T-helper 22 cell (primary cell): ENCODE data around the gene STON2.

Source experiments
- DNase-seq: peaks from one replicate; pipeline ENCODE4 v3.0.0-alpha.2; 2020; ENCODE audit warnings: low read depth

STON2 gene

GRCh38 chr14:81331229-81332021 lies 68.7 kb downstream of the STON2 start:
- DNase-seq = no peak

GRCh38 chr14:81330619-81331122 lies 69.5 kb downstream of the STON2 start:
- DNase-seq = no peak

GRCh38 chr14:81329640-81330381 lies 70.3 kb downstream of the STON2 start:
- DNase-seq = no peak

- no peak for DNase-seq
These were observed 73.7 kb downstream of the STON2 start for GRCh38 chr14:81326451-81326850.

- no peak for DNase-seq
These were observed 76.1 kb downstream of the STON2 start for GRCh38 chr14:81324011-81324410.

GRCh38 chr14:81323093-81323492 lies 77.0 kb downstream of the STON2 start:
- DNase-seq = no peak

- no peak for DNase-seq
These were observed 80.2 kb downstream of the STON2 start for GRCh38 chr14:81319946-81320345.

GRCh38 chr14:81319314-81319713 lies 80.8 kb downstream of the STON2 start:
- no peak for DNase-seq

- DNase-seq = no peak
These were observed 84.8 kb downstream of the STON2 start for GRCh38 chr14:81315341-81315740.

- DNase-seq = no peak
These were observed 85.5 kb downstream of the STON2 start for GRCh38 chr14:81314443-81315175.

- DNase-seq = no peak
These were observed 86.2 kb downstream of the STON2 start for GRCh38 chr14:81313775-81314429.

- DNase-seq = no peak
These were observed 86.9 kb downstream of the STON2 start for GRCh38 chr14:81313200-81313599.

- no peak for DNase-seq
These were observed 87.7 kb downstream of the STON2 start for GRCh38 chr14:81312289-81312876.

GRCh38 chr14:81311778-81312177 lies 88.3 kb downstream of the STON2 start:
- no peak for DNase-seq

- no peak for DNase-seq
These were observed 89.0 kb downstream of the STON2 start for GRCh38 chr14:81311141-81311540.

GRCh38 chr14:81310606-81311005 lies 89.5 kb downstream of the STON2 start:
- no peak for DNase-seq

- DNase-seq = no peak
These were observed 90.6 kb downstream of the STON2 start for GRCh38 chr14:81309511-81309910.

- DNase-seq = no peak
These were observed 94.4 kb downstream of the STON2 start for GRCh38 chr14:81305743-81306142.

GRCh38 chr14:81305065-81305464 lies 95.1 kb downstream of the STON2 start:
- no peak for DNase-seq

- DNase-seq = no peak
These were observed 96.7 kb downstream of the STON2 start for GRCh38 chr14:81303258-81303935.

GRCh38 chr14:81302638-81303037 lies 97.5 kb downstream of the STON2 start:
- DNase-seq = no peak
